Nephron (organoid): Measurements from ENCODE around the gene KCNQ1.

Source experiments
- H3K27ac Mint-ChIP-seq, 3 experiments: 2 replicates each; pipeline ENCODE4 v1.8.0; 2020; ENCODE audit warnings: mixed read lengths in 3 of 3, mild to moderate bottlenecking in 2 of 3, moderate library complexity in 1 of 3
- H3K27me3 Mint-ChIP-seq: 2 replicates; pipeline ENCODE4 v1.8.0; 2021; ENCODE audit warnings: low read depth, mild to moderate bottlenecking, moderate library complexity, mixed read lengths
- H3K36me3 Mint-ChIP-seq: 2 replicates; pipeline ENCODE4 v1.8.0; 2020; ENCODE audit warnings: low read depth, mixed read lengths
- H3K4me1 Mint-ChIP-seq: 2 replicates; pipeline ENCODE4 v1.8.0; 2020; ENCODE audit warnings: mixed read lengths
- H3K4me3 Mint-ChIP-seq, 3 experiments: 2 replicates each; pipeline ENCODE4 v1.8.0; 2020; ENCODE audit warnings: mild to moderate bottlenecking in 3 of 3, mixed read lengths in 3 of 3, moderate library complexity in 2 of 3
- H3K9me3 Mint-ChIP-seq: 2 replicates; pipeline ENCODE4 v1.8.0; 2020; ENCODE audit warnings: mixed read lengths
- TF ChIP-seq, protein P1 (sequence below), 3 experiments: fragments of 200-600 bp; sonication (generic); IDR thresholded peaks; one replicate each; pipeline ENCODE4 v1.5.0; 2021; ENCODE audit warnings: antibody characterized with exemption in 3 of 3; ENCODE audit not compliant: unreplicated experiment in 3 of 3

The KCNQ1 gene

DNA sequence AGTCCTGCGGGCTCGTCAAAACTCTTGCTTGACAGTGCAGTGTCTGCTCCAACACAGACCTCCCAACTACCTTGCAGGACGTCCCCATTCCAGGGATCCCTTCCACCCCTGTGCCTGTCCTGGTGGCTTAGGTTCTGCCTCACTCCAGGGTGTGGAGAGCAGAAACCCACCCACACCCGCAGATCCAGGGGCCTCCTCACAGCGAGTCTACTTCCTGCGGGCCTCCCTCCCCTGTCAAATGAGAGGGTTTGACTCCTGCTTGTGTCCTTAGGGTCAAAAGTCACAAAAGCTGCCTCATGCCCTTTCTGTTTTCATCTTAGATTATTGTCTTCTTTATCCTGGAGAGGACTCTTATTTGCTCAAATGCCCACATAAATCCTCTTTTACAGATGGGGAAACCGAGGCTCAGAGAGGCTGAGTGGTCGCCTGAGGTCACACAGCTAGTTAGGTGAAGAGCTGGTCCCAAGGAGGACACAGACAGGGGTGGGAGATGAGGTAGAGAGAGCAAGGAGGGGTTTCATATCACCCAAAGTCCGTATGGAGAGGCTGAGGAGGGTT, 336.1 kb downstream of the KCNQ1 start:
- Mint-ChIP-seq H3K27ac (peak overlapping the region; percentile 57 to 82 (median 81)), H3K4me3 (peak overlapping the region in 1 of 3 experiments; percentile 32), H3K27me3 (no peaks in the 10 kb centered on the region), H3K9me3 (peaks cover 9% of the 10 kb centered on the region), H3K4me1 (peaks cover 40% of the 10 kb centered on the region), H3K36me3 (no peaks in the 10 kb centered on the region)
- TF ChIP-seq, protein P1, sequence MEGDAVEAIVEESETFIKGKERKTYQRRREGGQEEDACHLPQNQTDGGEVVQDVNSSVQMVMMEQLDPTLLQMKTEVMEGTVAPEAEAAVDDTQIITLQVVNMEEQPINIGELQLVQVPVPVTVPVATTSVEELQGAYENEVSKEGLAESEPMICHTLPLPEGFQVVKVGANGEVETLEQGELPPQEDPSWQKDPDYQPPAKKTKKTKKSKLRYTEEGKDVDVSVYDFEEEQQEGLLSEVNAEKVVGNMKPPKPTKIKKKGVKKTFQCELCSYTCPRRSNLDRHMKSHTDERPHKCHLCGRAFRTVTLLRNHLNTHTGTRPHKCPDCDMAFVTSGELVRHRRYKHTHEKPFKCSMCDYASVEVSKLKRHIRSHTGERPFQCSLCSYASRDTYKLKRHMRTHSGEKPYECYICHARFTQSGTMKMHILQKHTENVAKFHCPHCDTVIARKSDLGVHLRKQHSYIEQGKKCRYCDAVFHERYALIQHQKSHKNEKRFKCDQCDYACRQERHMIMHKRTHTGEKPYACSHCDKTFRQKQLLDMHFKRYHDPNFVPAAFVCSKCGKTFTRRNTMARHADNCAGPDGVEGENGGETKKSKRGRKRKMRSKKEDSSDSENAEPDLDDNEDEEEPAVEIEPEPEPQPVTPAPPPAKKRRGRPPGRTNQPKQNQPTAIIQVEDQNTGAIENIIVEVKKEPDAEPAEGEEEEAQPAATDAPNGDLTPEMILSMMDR (IDR thresholded peaks at IDR 0.05; ENCODE audit: unreplicated experiment in 3 of 3): no peak

DNA sequence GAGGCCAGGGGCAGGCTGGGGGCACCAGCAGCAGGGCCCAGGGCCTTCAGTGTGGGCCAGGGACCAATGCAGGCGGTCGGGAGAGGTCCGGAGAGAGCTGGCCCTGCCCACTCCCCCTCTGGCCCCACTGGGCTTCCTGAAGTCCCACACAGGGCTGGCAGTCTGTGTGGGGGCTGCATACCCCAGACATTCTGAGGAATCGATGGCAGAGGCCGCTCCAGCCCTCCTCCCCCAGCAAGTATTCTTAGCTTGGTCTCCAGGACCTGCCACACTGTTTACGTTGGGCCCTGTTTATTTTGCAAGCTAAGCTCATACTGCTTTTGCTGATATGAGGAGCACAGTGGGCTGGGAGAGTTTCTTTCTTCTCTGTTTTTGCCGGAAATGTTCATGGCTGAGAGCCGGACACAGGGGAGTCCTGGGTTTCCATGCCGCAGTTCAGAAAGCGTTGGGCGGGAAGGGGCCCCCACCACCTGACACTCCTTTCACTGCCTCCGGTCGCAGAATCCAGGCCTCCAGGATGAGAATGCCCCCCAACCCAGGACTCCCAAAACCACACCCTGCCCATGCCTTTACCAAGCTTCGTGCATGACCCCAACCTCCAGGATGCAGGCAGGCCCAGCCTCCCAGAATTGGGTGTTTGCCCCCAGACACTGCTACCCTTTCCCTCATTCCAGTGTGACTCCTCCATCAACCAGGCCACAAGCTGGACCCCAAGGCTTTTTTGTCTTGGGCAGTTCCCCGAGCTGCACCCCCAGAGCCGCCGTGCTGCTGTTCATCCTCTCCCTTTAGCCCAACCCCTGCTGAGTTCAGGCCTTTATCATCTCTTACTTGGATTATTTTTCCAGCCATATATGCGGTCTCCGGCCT, 336.8 kb downstream of the KCNQ1 start:
- Mint-ChIP-seq H3K9me3 (peaks cover 15% of the 10 kb centered on the region), H3K27ac (peak overlapping the region; percentile 57 to 90 (median 82)), H3K27me3 (no peaks in the 10 kb centered on the region), H3K4me3 (no peak overlapping the region), H3K4me1 (peaks cover 40% of the 10 kb centered on the region), H3K36me3 (peaks cover 1% of the 10 kb centered on the region)
- TF ChIP-seq, protein P1 (IDR thresholded peaks at IDR 0.05; ENCODE audit: unreplicated experiment in 3 of 3): no peak

DNA sequence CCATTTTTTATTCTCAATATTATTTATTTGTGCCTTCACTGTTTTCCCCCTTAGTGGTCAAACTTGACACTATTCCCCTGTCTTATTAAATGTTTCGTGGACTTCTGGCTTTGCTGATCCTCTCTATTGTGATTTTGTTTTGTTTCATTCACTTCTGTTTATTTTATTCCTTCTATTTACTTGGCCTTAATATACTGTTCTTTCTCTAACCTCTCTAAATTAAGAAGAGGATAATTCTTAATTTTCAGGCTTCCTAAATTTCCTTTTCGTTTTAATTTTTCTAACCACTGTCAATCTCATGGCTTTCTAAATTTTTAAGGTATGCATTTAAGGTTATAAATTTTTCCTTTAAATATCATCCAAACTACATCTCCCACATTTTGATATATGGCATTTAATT, 338.0 kb downstream of the KCNQ1 start:
- TF ChIP-seq, protein P1 (IDR thresholded peaks at IDR 0.05; ENCODE audit: unreplicated experiment in 3 of 3): no peak
- no peaks in the 10 kb centered on the region for H3K27me3 Mint-ChIP-seq
- H3K36me3 Mint-ChIP-seq: peaks cover 3% of the 10 kb centered on the region
- H3K9me3 Mint-ChIP-seq: peaks cover 17% of the 10 kb centered on the region
- no peak overlapping the region for H3K4me3 Mint-ChIP-seq
- H3K27ac Mint-ChIP-seq: peak overlapping the region; percentile 57 to 90 (median 82)
- H3K4me1 Mint-ChIP-seq: peaks cover 38% of the 10 kb centered on the region

DNA sequence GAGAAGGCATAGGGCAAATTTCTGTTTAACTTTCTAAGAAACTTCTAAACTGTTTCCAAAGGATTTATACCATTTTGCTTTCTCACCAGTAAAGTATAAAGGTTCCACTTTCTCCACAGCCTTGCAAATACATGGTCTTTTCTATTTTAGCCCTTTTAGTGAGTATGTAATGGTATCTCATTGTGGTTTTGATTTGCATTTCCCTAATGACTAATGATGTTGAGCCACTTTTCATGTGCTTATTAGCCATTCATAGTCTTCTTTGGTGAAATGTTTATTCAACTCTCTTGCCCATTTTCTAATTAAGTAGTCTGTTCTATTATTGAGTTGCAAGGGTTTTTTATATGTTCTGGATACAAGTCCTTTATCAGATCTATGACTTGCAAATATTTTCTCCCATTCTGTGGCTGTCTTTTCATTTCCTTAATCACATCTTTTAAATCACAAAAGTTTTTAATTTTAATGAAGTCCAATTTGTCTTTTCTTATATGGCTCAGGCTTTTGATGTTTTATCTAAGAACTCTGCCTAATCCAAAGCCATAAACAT, 338.8 kb downstream of the KCNQ1 start:
- H3K4me1 Mint-ChIP-seq: peaks cover 42% of the 10 kb centered on the region
- H3K9me3 Mint-ChIP-seq: peaks cover 17% of the 10 kb centered on the region
- peak overlapping the region; percentile 57 to 90 (median 82) for H3K27ac Mint-ChIP-seq
- H3K27me3 Mint-ChIP-seq: no peaks in the 10 kb centered on the region
- no peak overlapping the region for H3K4me3 Mint-ChIP-seq
- H3K36me3 Mint-ChIP-seq: peaks cover 3% of the 10 kb centered on the region
- TF ChIP-seq, protein P1 (IDR thresholded peaks at IDR 0.05; ENCODE audit: unreplicated experiment in 3 of 3): no peak

DNA sequence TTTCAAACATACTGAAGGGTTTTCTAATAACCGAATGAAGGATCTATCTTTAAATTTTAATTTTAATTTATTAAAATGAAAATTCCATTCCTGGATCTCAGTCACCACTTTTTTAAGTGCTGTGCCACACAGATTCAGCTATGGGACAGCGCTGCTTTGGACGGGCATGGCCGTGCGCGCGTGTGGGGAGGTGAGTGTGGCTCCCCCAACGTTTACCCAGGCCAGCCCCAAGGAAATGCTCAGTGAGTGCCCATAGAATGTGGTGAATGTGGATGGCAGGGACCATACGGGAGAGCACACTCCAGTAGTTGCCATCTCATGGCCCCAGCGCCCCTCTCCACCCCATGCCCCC, 343.0 kb downstream of the KCNQ1 start:
- peaks cover 3% of the 10 kb centered on the region for H3K36me3 Mint-ChIP-seq
- TF ChIP-seq, protein P1 (IDR thresholded peaks at IDR 0.05; ENCODE audit: unreplicated experiment in 3 of 3): no peak
- H3K4me3 Mint-ChIP-seq: no peak overlapping the region
- no peaks in the 10 kb centered on the region for H3K27me3 Mint-ChIP-seq
- H3K4me1 Mint-ChIP-seq: peaks cover 34% of the 10 kb centered on the region
- H3K27ac Mint-ChIP-seq: peak overlapping the region in 1 of 3 experiments; percentile 67
- peaks cover 17% of the 10 kb centered on the region for H3K9me3 Mint-ChIP-seq
